D721Med (cell line): ENCODE measurements around the gene RDH12.
A peak's percentile ranks its signal among the peaks of the same experiment; 100 is the strongest.

Experiments
- DNase-seq: peaks from one replicate; pipeline ENCODE4 v3.0.0; 2011; ENCODE audit warnings: low spot score; ENCODE audit not compliant: insufficient read length
- FAIRE-seq: peaks from 2 replicates; lab custom pipeline; 2011; peaks lifted over from hg19 to GRCh38; lab: Jason Lieb, UNC
- TF ChIP-seq, protein P1 (sequence below): IDR thresholded peaks from 2 replicates; pipeline ENCODE4 v1.5.1; 2012; ENCODE audit warnings: mild to moderate bottlenecking, control low read depth; ENCODE audit not compliant: insufficient read depth; ENCODE audit errors: missing control alignments

The RDH12 gene

DNA sequence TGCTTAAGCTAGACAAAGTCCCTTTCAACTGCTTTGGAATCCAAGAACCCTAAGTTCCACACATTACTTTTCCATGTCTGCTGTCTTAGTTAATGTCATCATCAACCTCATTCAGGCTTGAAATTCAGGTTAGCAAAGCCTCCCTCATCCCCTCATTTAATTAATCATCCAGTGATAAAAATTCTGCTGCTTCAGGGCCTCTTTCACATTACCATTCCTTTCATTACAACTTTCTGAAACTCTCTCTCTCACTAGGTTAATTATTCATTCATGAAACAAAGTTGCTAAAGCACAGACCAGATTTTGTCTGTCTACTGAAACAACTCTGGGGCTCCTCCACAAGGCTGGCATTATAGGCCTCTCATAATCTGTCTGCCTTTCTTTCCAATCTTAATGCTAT lies 17.8 kb upstream of the RDH12 start:
- DNase-seq (no peak), FAIRE-seq (no peak)
- TF ChIP-seq, protein P1, sequence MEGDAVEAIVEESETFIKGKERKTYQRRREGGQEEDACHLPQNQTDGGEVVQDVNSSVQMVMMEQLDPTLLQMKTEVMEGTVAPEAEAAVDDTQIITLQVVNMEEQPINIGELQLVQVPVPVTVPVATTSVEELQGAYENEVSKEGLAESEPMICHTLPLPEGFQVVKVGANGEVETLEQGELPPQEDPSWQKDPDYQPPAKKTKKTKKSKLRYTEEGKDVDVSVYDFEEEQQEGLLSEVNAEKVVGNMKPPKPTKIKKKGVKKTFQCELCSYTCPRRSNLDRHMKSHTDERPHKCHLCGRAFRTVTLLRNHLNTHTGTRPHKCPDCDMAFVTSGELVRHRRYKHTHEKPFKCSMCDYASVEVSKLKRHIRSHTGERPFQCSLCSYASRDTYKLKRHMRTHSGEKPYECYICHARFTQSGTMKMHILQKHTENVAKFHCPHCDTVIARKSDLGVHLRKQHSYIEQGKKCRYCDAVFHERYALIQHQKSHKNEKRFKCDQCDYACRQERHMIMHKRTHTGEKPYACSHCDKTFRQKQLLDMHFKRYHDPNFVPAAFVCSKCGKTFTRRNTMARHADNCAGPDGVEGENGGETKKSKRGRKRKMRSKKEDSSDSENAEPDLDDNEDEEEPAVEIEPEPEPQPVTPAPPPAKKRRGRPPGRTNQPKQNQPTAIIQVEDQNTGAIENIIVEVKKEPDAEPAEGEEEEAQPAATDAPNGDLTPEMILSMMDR, result no peak

DNA sequence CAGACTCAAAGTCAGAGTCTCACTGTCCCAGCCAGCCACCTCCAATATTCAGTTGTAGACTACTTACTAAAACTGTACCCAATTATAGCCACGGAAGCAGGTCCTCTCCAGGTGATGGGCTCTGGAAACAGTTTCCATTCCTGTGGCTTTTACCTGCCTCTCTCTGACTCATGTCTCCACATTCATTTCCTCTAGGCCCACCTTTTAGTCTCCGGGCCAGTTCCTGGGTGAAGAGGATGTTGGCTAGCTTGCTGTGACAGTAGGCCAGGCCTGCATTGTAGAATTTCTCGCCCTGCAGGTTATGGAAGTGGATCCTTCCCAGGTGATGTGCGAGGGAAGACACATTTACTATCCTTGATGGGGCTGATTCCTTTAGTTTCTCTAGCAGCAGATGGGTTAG lies 11.7 kb upstream of the RDH12 start:
- FAIRE-seq, result no peak
- TF ChIP-seq, protein P1, result no peak
- no peak for DNase-seq

DNA sequence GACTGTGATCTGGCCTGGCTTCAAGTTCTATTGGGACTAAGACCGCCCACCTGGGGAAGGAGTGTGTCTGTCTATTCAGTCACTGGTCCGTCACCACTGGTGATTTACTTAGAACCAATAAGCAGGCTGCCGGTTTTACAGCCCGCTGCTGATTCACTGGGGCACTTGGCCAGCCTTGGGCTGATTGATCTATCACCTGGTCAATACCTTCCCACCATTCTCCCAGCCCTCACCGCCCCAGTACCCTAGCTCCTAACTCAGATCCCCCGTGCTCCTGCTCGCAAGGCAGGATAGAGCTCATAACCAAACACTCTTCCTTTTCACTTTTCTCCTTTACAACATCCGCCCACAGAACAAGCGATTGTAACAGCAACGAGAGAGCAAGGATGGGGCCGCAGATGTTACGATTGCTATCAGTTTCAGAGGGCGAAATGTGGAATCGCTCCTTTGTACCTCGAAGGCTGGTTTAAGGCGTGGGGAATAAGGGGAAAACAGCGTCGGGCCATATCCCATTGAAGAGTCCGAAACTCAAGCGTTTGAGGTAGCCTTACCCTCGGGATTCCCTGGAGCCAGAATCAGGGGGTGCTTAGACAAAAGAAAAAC lies 6.8 kb upstream of the RDH12 start:
- FAIRE-seq (no peak), DNase-seq (peak; percentile 57)
- TF ChIP-seq, protein P1, result no peak

DNA sequence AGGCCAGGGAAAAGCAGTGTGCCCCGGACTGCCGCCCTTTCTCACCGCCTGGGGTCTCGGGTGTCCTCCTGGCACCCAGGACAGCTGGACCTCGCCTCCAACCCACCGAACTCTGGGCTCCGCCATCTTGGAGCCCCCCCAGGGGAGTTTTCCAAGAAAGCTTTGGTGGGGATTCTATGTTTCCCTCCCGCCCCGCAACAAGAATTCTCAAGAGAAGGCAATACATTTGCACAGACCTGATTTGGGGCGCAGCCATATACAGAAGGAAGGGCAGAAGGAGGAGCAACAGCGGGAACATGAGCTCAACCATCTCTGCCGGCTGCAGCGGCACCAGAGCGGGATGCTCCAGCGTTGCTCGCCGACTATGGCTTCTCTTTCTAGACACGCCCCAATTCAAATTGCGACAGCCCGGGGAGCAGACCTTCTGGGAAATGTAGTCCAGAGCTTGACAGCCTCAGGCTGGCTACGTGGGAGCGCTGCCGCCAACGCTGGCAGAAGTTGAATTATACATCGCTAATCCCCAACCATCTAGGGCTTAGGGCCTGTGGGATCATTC lies 6.2 kb upstream of the RDH12 start, which contains the start of gene RDH11:
TSS of gene RDH11 (minus strand) at position 371 of the 556 bp plus-strand sequence. CDS start at position 310, 61 bp downstream.
- DNase-seq (peak; percentile 61), FAIRE-seq (no peak)

DNA sequence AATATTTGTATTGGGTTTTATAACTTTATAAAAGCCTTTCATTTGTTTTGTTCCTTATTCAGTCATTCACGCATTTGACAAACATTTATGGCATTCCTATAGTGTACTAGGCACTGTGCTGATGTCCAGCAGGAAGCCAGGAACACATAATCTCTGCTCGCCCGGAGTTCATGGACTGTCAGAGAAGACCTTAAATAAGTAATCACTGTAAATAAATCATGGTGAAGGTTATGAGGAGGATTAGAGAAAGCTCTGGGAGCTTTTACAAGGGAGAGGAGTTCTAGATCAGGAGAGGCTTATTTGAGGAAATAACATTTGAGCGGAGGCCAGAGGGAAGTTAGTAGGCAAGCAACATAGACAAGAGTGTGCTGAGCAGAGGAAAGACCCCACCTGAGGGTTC lies 4.7 kb upstream of the RDH12 start:
- TF ChIP-seq, protein P1, result no peak

More for the DNA sequence above, 6.2 kb upstream of the RDH12 start, which contains the start of gene RDH11:
- TF ChIP-seq, protein P1, result no peak

DNA sequence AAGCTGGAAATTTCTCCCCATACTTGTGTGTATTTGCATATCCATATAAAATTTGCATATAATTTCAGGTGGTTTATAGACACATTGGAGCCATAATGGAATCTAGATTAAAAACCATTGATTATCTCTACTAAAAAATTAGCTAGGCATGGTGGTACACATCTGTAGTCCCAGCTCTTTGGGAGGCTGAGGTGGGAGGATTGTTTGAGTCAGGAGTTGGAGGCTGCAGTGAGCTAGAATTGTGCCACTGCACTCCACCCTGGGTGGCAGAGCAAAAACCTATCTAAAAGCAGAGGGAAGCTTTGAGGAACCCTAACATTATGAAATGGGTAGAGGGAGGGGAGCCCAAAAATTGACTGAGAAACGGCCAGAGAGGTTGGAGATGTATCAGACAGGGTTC lies 3.5 kb upstream of the RDH12 start:
- TF ChIP-seq, protein P1, result no peak
- DNase-seq, result no peak
- FAIRE-seq, result no peak

More for the DNA sequence above, 4.7 kb upstream of the RDH12 start:
- no peak for FAIRE-seq
- no peak for DNase-seq

DNA sequence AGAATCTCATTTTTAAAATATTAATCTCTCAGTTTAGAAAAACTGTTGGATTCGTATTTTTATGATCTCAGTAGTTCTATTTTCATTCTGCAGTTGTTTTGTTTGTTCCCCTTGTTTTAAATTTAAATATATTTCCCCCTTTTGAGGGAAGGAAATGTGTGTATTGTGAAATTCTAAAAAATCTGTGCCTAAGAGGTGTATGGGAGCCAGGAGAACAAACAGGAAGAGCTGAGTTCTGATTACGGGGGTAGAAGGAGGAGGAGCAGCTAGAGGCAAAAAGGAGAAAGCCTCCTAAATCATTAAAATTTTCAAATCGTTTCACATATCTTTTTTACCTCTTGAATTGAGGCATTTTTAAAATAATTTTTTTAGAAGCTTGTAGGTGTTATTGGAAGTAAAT lies 2.3 kb downstream of the RDH12 start:
- no peak for FAIRE-seq
- TF ChIP-seq, protein P1, result no peak
- no peak for DNase-seq
